HG03521 (cell line): ENCODE measurements around the gene ATG5.

Experiments used
- ATAC-seq: cut with Tn5 transposase; IDR thresholded peaks from one replicate; pipeline ENCODE4 v1.9.1; 2021; ENCODE audit warnings: mild to moderate bottlenecking, moderate library complexity; ENCODE audit not compliant: unreplicated experiment

The ATG5 gene

GRCh38 chr6:106184629-106185028 is 140.9 kb downstream of the ATG5 start:
- ATAC-seq, result no peak

GRCh38 chr6:106183430-106183829 is 142.1 kb downstream of the ATG5 start:
- ATAC-seq, result no peak

GRCh38 chr6:106182455-106182854 is 143.1 kb downstream of the ATG5 start:
- ATAC-seq, result peak; percentile 88

- no peak for ATAC-seq
These were observed 143.7 kb downstream of the ATG5 start for GRCh38 chr6:106181664-106182418.

- no peak for ATAC-seq
These were observed 145.4 kb downstream of the ATG5 start for GRCh38 chr6:106180208-106180607.

GRCh38 chr6:106178900-106179299 is 146.7 kb downstream of the ATG5 start:
- no peak for ATAC-seq

- no peak for ATAC-seq
These were observed 147.8 kb downstream of the ATG5 start for GRCh38 chr6:106177786-106178185.

- no peak for ATAC-seq
These were observed 152.3 kb downstream of the ATG5 start for GRCh38 chr6:106173124-106173879.

- no peak for ATAC-seq
These were observed 155.3 kb downstream of the ATG5 start for GRCh38 chr6:106170030-106170791.

- ATAC-seq, result no peak
These were observed 156.0 kb downstream of the ATG5 start for GRCh38 chr6:106169517-106169916.

- no peak for ATAC-seq
These were observed 157.3 kb downstream of the ATG5 start for GRCh38 chr6:106168097-106168888.

GRCh38 chr6:106167096-106167814 is 158.3 kb downstream of the ATG5 start:
- ATAC-seq, result peak; percentile 51

- ATAC-seq, result no peak
These were observed 159.6 kb downstream of the ATG5 start for GRCh38 chr6:106165885-106166485.

GRCh38 chr6:106163966-106164877 is 161.3 kb downstream of the ATG5 start:
- ATAC-seq, result peak; percentile 41

GRCh38 chr6:106163446-106163965 is 162.1 kb downstream of the ATG5 start:
- ATAC-seq, result peak; percentile 12

- no peak for ATAC-seq
These were observed 162.6 kb downstream of the ATG5 start for GRCh38 chr6:106162921-106163320.

GRCh38 chr6:106161893-106162292 is 163.7 kb downstream of the ATG5 start:
- no peak for ATAC-seq

- no peak for ATAC-seq
These were observed 164.2 kb downstream of the ATG5 start for GRCh38 chr6:106161311-106161874.
